Inferior parietal cortex (tissue), 1 donor: Measurements from ENCODE around the gene AFF3.
"Not testable (repeated sequence)": the region's sequence is repeated elsewhere in the genome, so short reads cannot be mapped to it uniquely, and the experiment has no call there.

Experiments
- DNase-seq: peaks from one replicate; pipeline ENCODE4 v3.0.0-alpha.2; 2016; ENCODE audit errors: extremely low spot score

The AFF3 gene

GRCh38 chr2:100145893-100146656, 3.7 kb upstream of the AFF3 start:
- DNase-seq: no peak

GRCh38 chr2:100143286-100143685, 896 bp upstream of the AFF3 start:
- no peak for DNase-seq

GRCh38 chr2:100141906-100142305, 484 bp downstream of the AFF3 start:
- no peak for DNase-seq

- no peak for DNase-seq
These were observed 1.8 kb downstream of the AFF3 start for GRCh38 chr2:100140582-100140981.

- no peak for DNase-seq
These were observed 4.4 kb downstream of the AFF3 start for GRCh38 chr2:100137866-100138570.

- no peak for DNase-seq
These were observed 5.1 kb downstream of the AFF3 start for GRCh38 chr2:100137318-100137717.

GRCh38 chr2:100136310-100136709, 6.1 kb downstream of the AFF3 start:
- DNase-seq: no peak

- no peak for DNase-seq
These were observed 7.0 kb downstream of the AFF3 start for GRCh38 chr2:100135415-100135814.

- DNase-seq: no peak
These were observed 11.6 kb downstream of the AFF3 start for GRCh38 chr2:100130595-100131391.

GRCh38 chr2:100126897-100127401, 15.4 kb downstream of the AFF3 start:
- DNase-seq: no peak

- DNase-seq: no peak
These were observed 16.2 kb downstream of the AFF3 start for GRCh38 chr2:100126201-100126600.

GRCh38 chr2:100125626-100126025, 16.8 kb downstream of the AFF3 start:
- DNase-seq: no peak

GRCh38 chr2:100124761-100125160, 17.6 kb downstream of the AFF3 start:
- no peak for DNase-seq

- no peak for DNase-seq
These were observed 21.2 kb downstream of the AFF3 start for GRCh38 chr2:100121124-100121718.

- no peak for DNase-seq
These were observed 23.2 kb downstream of the AFF3 start for GRCh38 chr2:100119235-100119634.

- no peak for DNase-seq
These were observed 28.4 kb downstream of the AFF3 start for GRCh38 chr2:100113990-100114433.

GRCh38 chr2:100110614-100111000, 31.8 kb downstream of the AFF3 start:
- DNase-seq: no peak

- DNase-seq: no peak
These were observed 32.3 kb downstream of the AFF3 start for GRCh38 chr2:100109986-100110613.

- not testable (repeated sequence) for DNase-seq
These were observed 33.8 kb downstream of the AFF3 start for GRCh38 chr2:100108648-100109020.

GRCh38 chr2:100107906-100108647, 34.3 kb downstream of the AFF3 start:
- DNase-seq: peak; percentile 29

GRCh38 chr2:100107440-100107839, 35.0 kb downstream of the AFF3 start:
- no peak for DNase-seq
